ENCODE results near the gene CDADC1. TPM values are rescaled to one million over a fixed set of nuclear protein-coding genes. Genes with fewer than 3 reads are reported as not detected.

The CDADC1 gene
- total RNA-seq, 1 donor: 3.8 TPM

DNA sequence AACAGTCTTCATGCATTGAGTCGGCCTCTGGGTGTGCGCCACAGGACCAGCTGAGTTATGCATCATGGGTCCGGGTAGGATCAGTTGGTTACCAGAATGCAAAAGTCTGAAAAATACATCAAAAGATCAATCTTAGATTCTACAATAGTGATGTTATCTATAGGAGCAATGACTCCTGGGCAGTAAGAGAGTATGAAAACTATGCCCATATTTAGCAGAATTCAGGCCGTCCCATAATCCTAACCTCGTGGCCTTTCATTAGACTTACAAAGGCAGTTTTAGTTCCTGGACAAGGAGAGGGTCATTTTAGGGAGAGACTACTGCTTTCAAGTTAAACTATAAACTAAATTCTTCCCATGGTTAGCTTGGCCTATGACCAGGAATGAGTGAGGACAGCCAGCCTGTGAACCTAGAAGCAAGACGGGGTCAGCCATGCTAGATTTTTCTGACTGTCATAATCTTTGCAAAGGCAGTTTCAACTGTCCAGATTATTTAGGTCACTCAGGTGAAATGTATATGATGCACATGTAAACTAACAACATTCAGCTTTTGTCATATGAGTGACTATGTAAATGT lies 11.8 kb upstream of the CDADC1 start:
- no peak overlapping the region for H3K4me3 ChIP-seq (ENCODE audit: low read depth, low read length)
- TF ChIP-seq, protein P1, sequence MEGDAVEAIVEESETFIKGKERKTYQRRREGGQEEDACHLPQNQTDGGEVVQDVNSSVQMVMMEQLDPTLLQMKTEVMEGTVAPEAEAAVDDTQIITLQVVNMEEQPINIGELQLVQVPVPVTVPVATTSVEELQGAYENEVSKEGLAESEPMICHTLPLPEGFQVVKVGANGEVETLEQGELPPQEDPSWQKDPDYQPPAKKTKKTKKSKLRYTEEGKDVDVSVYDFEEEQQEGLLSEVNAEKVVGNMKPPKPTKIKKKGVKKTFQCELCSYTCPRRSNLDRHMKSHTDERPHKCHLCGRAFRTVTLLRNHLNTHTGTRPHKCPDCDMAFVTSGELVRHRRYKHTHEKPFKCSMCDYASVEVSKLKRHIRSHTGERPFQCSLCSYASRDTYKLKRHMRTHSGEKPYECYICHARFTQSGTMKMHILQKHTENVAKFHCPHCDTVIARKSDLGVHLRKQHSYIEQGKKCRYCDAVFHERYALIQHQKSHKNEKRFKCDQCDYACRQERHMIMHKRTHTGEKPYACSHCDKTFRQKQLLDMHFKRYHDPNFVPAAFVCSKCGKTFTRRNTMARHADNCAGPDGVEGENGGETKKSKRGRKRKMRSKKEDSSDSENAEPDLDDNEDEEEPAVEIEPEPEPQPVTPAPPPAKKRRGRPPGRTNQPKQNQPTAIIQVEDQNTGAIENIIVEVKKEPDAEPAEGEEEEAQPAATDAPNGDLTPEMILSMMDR (IDR thresholded peaks at IDR 0.05; ENCODE audit: insufficient read depth, low read length): no peak
- DNase-seq (ENCODE audit: low read depth): no peak

DNA sequence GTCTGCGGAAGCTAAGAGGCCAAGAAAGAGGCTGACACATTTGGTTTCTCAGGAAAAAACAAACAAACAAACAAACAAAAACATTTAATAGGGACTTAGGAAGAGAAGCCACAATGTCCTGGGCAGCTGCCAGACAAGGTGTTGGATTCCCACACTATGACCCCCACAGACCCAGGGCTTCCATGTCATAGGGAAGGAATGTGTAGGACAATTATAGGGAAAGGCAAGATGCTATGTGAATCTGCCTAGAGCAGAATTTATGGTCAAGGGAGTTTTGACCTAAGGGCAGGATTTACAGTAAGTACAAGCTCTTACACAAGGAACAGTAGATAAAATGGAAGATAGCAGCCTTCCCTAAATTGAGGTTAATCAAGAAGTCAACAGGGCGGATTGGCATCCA lies 9.1 kb upstream of the CDADC1 start:
- DNase-seq (ENCODE audit: low read depth): no peak
- TF ChIP-seq, protein P1 (IDR thresholded peaks at IDR 0.05; ENCODE audit: insufficient read depth, low read length): no peak

DNA sequence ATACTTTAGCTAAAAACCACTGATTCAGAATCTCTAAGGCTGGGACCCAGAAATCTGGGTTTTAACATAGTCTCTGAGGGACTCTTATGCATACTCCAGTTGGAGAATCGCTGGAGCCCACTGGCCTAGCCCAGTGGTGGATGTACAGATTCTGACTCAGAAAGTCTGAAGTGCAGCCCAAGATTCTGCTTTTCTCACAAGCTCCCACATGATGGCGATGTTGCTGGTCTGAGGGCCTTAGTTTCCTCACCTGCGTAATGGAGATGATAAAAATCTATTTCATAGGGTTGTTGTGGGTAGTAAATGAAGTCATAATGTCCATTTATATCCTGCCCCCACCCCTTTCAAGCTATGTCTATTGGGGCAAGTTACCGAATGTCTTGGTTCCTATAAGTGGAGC lies 7.7 kb upstream of the CDADC1 start:
- H3K4me3 ChIP-seq (ENCODE audit: low read depth, low read length): no peak overlapping the region
- TF ChIP-seq, protein P1 (IDR thresholded peaks at IDR 0.05; ENCODE audit: insufficient read depth, low read length): peak; percentile 62
- DNase-seq (ENCODE audit: low read depth): peak; percentile 45

More for the DNA sequence above, 9.1 kb upstream of the CDADC1 start:
- no peak overlapping the region for H3K4me3 ChIP-seq (ENCODE audit: low read depth, low read length)

DNA sequence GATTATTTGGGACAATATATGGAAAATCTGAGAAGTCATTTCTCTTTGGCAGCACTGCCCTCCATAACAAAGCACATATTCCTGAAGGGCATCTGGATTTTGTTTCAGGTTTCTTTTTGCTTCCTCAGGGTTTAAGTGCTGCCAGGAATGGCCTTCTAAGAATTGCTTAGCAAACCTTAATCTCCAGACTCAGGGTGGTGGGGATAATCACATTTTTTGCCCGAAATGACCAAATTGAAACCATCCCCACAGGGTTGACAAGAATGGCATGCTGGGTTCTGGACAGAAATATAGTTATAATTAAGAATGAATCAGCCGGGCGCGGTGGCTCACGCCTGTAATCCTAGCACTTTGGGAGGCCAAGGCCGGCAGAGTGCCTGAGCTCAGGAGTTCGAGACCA lies 6.4 kb upstream of the CDADC1 start:
- peak; percentile 47 for DNase-seq (ENCODE audit: low read depth)
- H3K4me3 ChIP-seq (ENCODE audit: low read depth, low read length): no peak overlapping the region
- TF ChIP-seq, protein P1 (IDR thresholded peaks at IDR 0.05; ENCODE audit: insufficient read depth, low read length): no peak

DNA sequence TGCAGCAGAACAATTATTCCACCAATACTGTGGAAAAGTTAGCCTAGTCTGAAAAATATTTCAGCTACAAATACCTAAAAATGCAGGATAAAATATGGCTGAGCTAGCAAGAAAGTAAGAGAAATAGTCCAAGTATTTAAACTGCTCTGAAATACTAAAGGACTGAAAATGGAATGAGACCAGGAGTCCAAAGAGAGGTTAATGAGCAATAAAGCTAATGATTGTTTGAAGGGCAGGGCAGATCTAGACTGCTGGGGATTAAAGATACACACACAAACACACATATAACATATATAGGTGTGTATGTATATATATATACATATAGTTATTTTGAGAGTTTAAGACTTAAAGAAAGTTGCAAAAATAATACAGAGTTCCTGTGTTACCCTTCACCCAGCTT lies 2.6 kb upstream of the CDADC1 start:
- H3K4me3 ChIP-seq (ENCODE audit: low read depth, low read length): no peak overlapping the region
- TF ChIP-seq, protein P1 (IDR thresholded peaks at IDR 0.05; ENCODE audit: insufficient read depth, low read length): no peak
- no peak for DNase-seq (ENCODE audit: low read depth)

DNA sequence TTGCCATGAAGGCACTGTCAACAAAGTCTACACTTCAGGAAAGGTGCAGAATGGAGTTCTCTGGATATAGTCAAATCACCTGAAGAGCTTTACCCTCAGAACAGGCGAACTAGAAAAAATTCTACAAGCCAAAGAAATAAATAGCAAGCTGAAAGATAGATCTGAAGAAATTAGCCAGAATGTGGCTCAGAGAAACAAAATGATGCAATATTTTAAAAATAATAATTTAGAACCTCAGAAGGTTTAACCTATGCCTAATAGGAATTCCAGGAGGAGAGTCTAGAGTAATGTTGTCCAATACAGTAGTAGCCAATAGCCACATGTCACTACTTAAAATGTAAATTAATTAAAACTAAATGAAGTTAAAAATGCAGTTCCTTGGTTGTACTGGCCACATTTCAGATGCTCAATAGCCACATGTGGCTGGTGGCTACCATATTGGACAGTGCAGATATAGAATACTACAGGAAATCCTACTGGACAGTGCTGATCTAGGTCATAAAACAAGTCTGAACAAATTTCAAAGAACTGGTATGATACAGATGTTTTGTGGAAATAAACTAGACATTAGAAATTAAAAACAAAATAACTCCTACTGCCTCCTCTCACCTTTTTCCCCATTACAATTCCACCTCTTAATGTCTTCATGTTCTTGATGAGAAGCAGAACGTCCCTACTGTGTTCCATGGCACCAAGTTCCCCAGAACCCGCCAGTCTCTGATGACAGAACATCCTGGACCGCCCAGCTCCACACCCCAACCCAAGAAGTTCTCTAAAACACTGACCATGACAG lies 679 bp upstream of the CDADC1 start:
- peak overlapping the region; percentile 98 for H3K4me3 ChIP-seq (ENCODE audit: low read depth, low read length)
- no peak for DNase-seq (ENCODE audit: low read depth)
- TF ChIP-seq, protein P1 (IDR thresholded peaks at IDR 0.05; ENCODE audit: insufficient read depth, low read length): no peak

All from fibroblast of the aortic adventitia (primary cell).